Measurements from ENCODE around the gene TBL1X.
A peak's percentile ranks its signal among the peaks of the same experiment; 100 is the strongest.
"Not testable (repeated sequence)": the region's sequence is repeated elsewhere in the genome, so short reads cannot be mapped to it uniquely, and the experiment has no call there.

TBL1X gene

GRCh38 chrX:9522378-9523155 lies 57.7 kb downstream of the TBL1X start:
- no peak for DNase-seq
- in situ Hi-C loops (cut with HindIII; ENCODE audit: low pct_ligation_motif_present, low pct_unique_long_range_greater_than_20kb, low sequenced_read_pairs) = no loop called here

GRCh38 chrX:9525511-9526248 lies 60.8 kb downstream of the TBL1X start:
- DNase-seq = no peak
- in situ Hi-C loops (cut with HindIII; ENCODE audit: low pct_ligation_motif_present, low pct_unique_long_range_greater_than_20kb, low sequenced_read_pairs) = no loop called here

GRCh38 chrX:9526965-9527364 lies 62.1 kb downstream of the TBL1X start:
- in situ Hi-C loops (cut with HindIII; ENCODE audit: low pct_ligation_motif_present, low pct_unique_long_range_greater_than_20kb, low sequenced_read_pairs) = no loop called here
- no peak for DNase-seq

GRCh38 chrX:9528498-9528897 lies 63.6 kb downstream of the TBL1X start:
- no peak for DNase-seq
- in situ Hi-C loops (cut with HindIII; ENCODE audit: low pct_ligation_motif_present, low pct_unique_long_range_greater_than_20kb, low sequenced_read_pairs) = no loop called here

GRCh38 chrX:9529223-9529622 lies 64.4 kb downstream of the TBL1X start:
- in situ Hi-C loops (cut with HindIII; ENCODE audit: low pct_ligation_motif_present, low pct_unique_long_range_greater_than_20kb, low sequenced_read_pairs) = no loop called here
- DNase-seq = no peak

- peak; percentile 86 for DNase-seq
- in situ Hi-C loops (cut with HindIII; ENCODE audit: low pct_ligation_motif_present, low pct_unique_long_range_greater_than_20kb, low sequenced_read_pairs) = no loop called here
These were observed 66.0 kb downstream of the TBL1X start for GRCh38 chrX:9530848-9531274.

GRCh38 chrX:9532349-9532748 lies 67.5 kb downstream of the TBL1X start:
- no peak for DNase-seq
- in situ Hi-C loops (cut with HindIII; ENCODE audit: low pct_ligation_motif_present, low pct_unique_long_range_greater_than_20kb, low sequenced_read_pairs) = no loop called here

GRCh38 chrX:9533611-9534010 lies 68.8 kb downstream of the TBL1X start:
- no peak for DNase-seq
- in situ Hi-C loops (cut with HindIII; ENCODE audit: low pct_ligation_motif_present, low pct_unique_long_range_greater_than_20kb, low sequenced_read_pairs) = no loop called here

GRCh38 chrX:9534686-9535085 lies 69.8 kb downstream of the TBL1X start:
- in situ Hi-C loops (cut with HindIII; ENCODE audit: low pct_ligation_motif_present, low pct_unique_long_range_greater_than_20kb, low sequenced_read_pairs) = no loop called here
- DNase-seq = peak; percentile 6

GRCh38 chrX:9535101-9535500 lies 70.2 kb downstream of the TBL1X start:
- in situ Hi-C loops (cut with HindIII; ENCODE audit: low pct_ligation_motif_present, low pct_unique_long_range_greater_than_20kb, low sequenced_read_pairs) = no loop called here

GRCh38 chrX:9536156-9536555 lies 71.3 kb downstream of the TBL1X start:
- peak; percentile 8 for DNase-seq
- in situ Hi-C loops (cut with HindIII; ENCODE audit: low pct_ligation_motif_present, low pct_unique_long_range_greater_than_20kb, low sequenced_read_pairs) = not testable (repeated sequence)

More at GRCh38 chrX:9535101-9535500, 70.2 kb downstream of the TBL1X start:
- no peak for DNase-seq

- no peak for DNase-seq
- in situ Hi-C loops (cut with HindIII; ENCODE audit: low pct_ligation_motif_present, low pct_unique_long_range_greater_than_20kb, low sequenced_read_pairs) = no loop called here
These were observed 72.9 kb downstream of the TBL1X start for GRCh38 chrX:9537781-9538180.

- in situ Hi-C loops (cut with HindIII; ENCODE audit: low pct_ligation_motif_present, low pct_unique_long_range_greater_than_20kb, low sequenced_read_pairs) = no loop called here
- no peak for DNase-seq
These were observed 73.7 kb downstream of the TBL1X start for GRCh38 chrX:9538544-9539045.

- in situ Hi-C loops (cut with HindIII; ENCODE audit: low pct_ligation_motif_present, low pct_unique_long_range_greater_than_20kb, low sequenced_read_pairs) = no loop called here
These were observed 74.9 kb downstream of the TBL1X start for GRCh38 chrX:9539605-9540387.

GRCh38 chrX:9542106-9542760 lies 77.4 kb downstream of the TBL1X start:
- DNase-seq = no peak
- in situ Hi-C loops (cut with HindIII; ENCODE audit: low pct_ligation_motif_present, low pct_unique_long_range_greater_than_20kb, low sequenced_read_pairs) = no loop called here

More at GRCh38 chrX:9539605-9540387, 74.9 kb downstream of the TBL1X start:
- DNase-seq = no peak

- no peak for DNase-seq
- in situ Hi-C loops (cut with HindIII; ENCODE audit: low pct_ligation_motif_present, low pct_unique_long_range_greater_than_20kb, low sequenced_read_pairs) = no loop called here
These were observed 77.9 kb downstream of the TBL1X start for GRCh38 chrX:9542761-9543111.

GRCh38 chrX:9555354-9555753 lies 90.5 kb downstream of the TBL1X start:
- no peak for DNase-seq
- in situ Hi-C loops (cut with HindIII; ENCODE audit: low pct_ligation_motif_present, low pct_unique_long_range_greater_than_20kb, low sequenced_read_pairs) = no loop called here

- in situ Hi-C loops (cut with HindIII; ENCODE audit: low pct_ligation_motif_present, low pct_unique_long_range_greater_than_20kb, low sequenced_read_pairs) = no loop called here
- DNase-seq = no peak
These were observed 92.2 kb downstream of the TBL1X start for GRCh38 chrX:9557091-9557490.

GRCh38 chrX:9557521-9557920 lies 92.7 kb downstream of the TBL1X start:
- in situ Hi-C loops (cut with HindIII; ENCODE audit: low pct_ligation_motif_present, low pct_unique_long_range_greater_than_20kb, low sequenced_read_pairs) = no loop called here
- no peak for DNase-seq
